ENCODE results near the gene STUM.

STUM gene

GRCh38 chr1:226532553-226532952 is 16.0 kb upstream of the STUM start:
- Histone ChIP-seq H3K27me3 (replicated peaks; ENCODE audit: control insufficient read depth, insufficient read depth, low read length, poor library complexity, severe bottlenecking) (no peaks in the 10 kb centered on the region), H3K36me3 (ENCODE audit: control insufficient read depth, insufficient read depth, low read length) (no peaks in the 10 kb centered on the region), H3K4me3 (ENCODE audit: insufficient read depth, low read depth, low read length, poor library complexity, severe bottlenecking) (no peak overlapping the region), H3K9me3 (ENCODE audit: control insufficient read depth, low read length) (no peaks in the 10 kb centered on the region), H3K27ac (ENCODE audit: insufficient read depth, low read length, poor library complexity, severe bottlenecking) (no peak overlapping the region), H3K4me1 (ENCODE audit: control insufficient read depth, insufficient read depth, low read length, poor library complexity, severe bottlenecking) (no peaks in the 10 kb centered on the region)
- no peak for DNase-seq

- Histone ChIP-seq H3K4me3 (ENCODE audit: insufficient read depth, low read depth, low read length, poor library complexity, severe bottlenecking) (no peak overlapping the region), H3K9me3 (ENCODE audit: control insufficient read depth, low read length) (no peaks in the 10 kb centered on the region), H3K27me3 (replicated peaks; ENCODE audit: control insufficient read depth, insufficient read depth, low read length, poor library complexity, severe bottlenecking) (no peaks in the 10 kb centered on the region), H3K27ac (ENCODE audit: insufficient read depth, low read length, poor library complexity, severe bottlenecking) (no peak overlapping the region), H3K4me1 (ENCODE audit: control insufficient read depth, insufficient read depth, low read length, poor library complexity, severe bottlenecking) (no peaks in the 10 kb centered on the region), H3K36me3 (ENCODE audit: control insufficient read depth, insufficient read depth, low read length) (no peaks in the 10 kb centered on the region)
- no peak for DNase-seq
Measured at GRCh38 chr1:226533220-226533619, 15.3 kb upstream of the STUM start.

- Histone ChIP-seq H3K36me3 (ENCODE audit: control insufficient read depth, insufficient read depth, low read length) (no peaks in the 10 kb centered on the region), H3K27me3 (replicated peaks; ENCODE audit: control insufficient read depth, insufficient read depth, low read length, poor library complexity, severe bottlenecking) (no peaks in the 10 kb centered on the region), H3K4me1 (ENCODE audit: control insufficient read depth, insufficient read depth, low read length, poor library complexity, severe bottlenecking) (no peaks in the 10 kb centered on the region), H3K9me3 (ENCODE audit: control insufficient read depth, low read length) (no peaks in the 10 kb centered on the region), H3K4me3 (ENCODE audit: insufficient read depth, low read depth, low read length, poor library complexity, severe bottlenecking) (no peak overlapping the region), H3K27ac (ENCODE audit: insufficient read depth, low read length, poor library complexity, severe bottlenecking) (no peak overlapping the region)
- DNase-seq, result no peak
Measured at GRCh38 chr1:226534098-226534497, 14.5 kb upstream of the STUM start.

GRCh38 chr1:226534645-226535044 is 13.9 kb upstream of the STUM start:
- H3K4me1 ChIP-seq (ENCODE audit: control insufficient read depth, insufficient read depth, low read length, poor library complexity, severe bottlenecking), result no peaks in the 10 kb centered on the region
- H3K4me3 ChIP-seq (ENCODE audit: insufficient read depth, low read depth, low read length, poor library complexity, severe bottlenecking), result no peak overlapping the region
- no peaks in the 10 kb centered on the region for H3K27me3 ChIP-seq (replicated peaks; ENCODE audit: control insufficient read depth, insufficient read depth, low read length, poor library complexity, severe bottlenecking)
- DNase-seq, result no peak
- no peaks in the 10 kb centered on the region for H3K9me3 ChIP-seq (ENCODE audit: control insufficient read depth, low read length)
- no peaks in the 10 kb centered on the region for H3K36me3 ChIP-seq (ENCODE audit: control insufficient read depth, insufficient read depth, low read length)
- no peak overlapping the region for H3K27ac ChIP-seq (ENCODE audit: insufficient read depth, low read length, poor library complexity, severe bottlenecking)

- no peak overlapping the region for H3K4me3 ChIP-seq (ENCODE audit: insufficient read depth, low read depth, low read length, poor library complexity, severe bottlenecking)
- H3K9me3 ChIP-seq (ENCODE audit: control insufficient read depth, low read length), result no peaks in the 10 kb centered on the region
- no peaks in the 10 kb centered on the region for H3K36me3 ChIP-seq (ENCODE audit: control insufficient read depth, insufficient read depth, low read length)
- no peaks in the 10 kb centered on the region for H3K27me3 ChIP-seq (replicated peaks; ENCODE audit: control insufficient read depth, insufficient read depth, low read length, poor library complexity, severe bottlenecking)
- DNase-seq, result no peak
- no peaks in the 10 kb centered on the region for H3K4me1 ChIP-seq (ENCODE audit: control insufficient read depth, insufficient read depth, low read length, poor library complexity, severe bottlenecking)
- no peak overlapping the region for H3K27ac ChIP-seq (ENCODE audit: insufficient read depth, low read length, poor library complexity, severe bottlenecking)
Measured at GRCh38 chr1:226535666-226536065, 12.9 kb upstream of the STUM start.

- H3K27me3 ChIP-seq (replicated peaks; ENCODE audit: control insufficient read depth, insufficient read depth, low read length, poor library complexity, severe bottlenecking), result no peaks in the 10 kb centered on the region
- H3K4me1 ChIP-seq (ENCODE audit: control insufficient read depth, insufficient read depth, low read length, poor library complexity, severe bottlenecking), result no peaks in the 10 kb centered on the region
- H3K27ac ChIP-seq (ENCODE audit: insufficient read depth, low read length, poor library complexity, severe bottlenecking), result no peak overlapping the region
- no peak for DNase-seq
- no peak overlapping the region for H3K4me3 ChIP-seq (ENCODE audit: insufficient read depth, low read depth, low read length, poor library complexity, severe bottlenecking)
- H3K9me3 ChIP-seq (ENCODE audit: control insufficient read depth, low read length), result no peaks in the 10 kb centered on the region
- H3K36me3 ChIP-seq (ENCODE audit: control insufficient read depth, insufficient read depth, low read length), result no peaks in the 10 kb centered on the region
Measured at GRCh38 chr1:226541231-226541630, 7.3 kb upstream of the STUM start.

GRCh38 chr1:226541631-226542622 is 6.6 kb upstream of the STUM start:
- H3K36me3 ChIP-seq (ENCODE audit: control insufficient read depth, insufficient read depth, low read length), result no peaks in the 10 kb centered on the region
- no peaks in the 10 kb centered on the region for H3K9me3 ChIP-seq (ENCODE audit: control insufficient read depth, low read length)
- H3K4me1 ChIP-seq (ENCODE audit: control insufficient read depth, insufficient read depth, low read length, poor library complexity, severe bottlenecking), result no peaks in the 10 kb centered on the region
- DNase-seq, result no peak
- no peak overlapping the region for H3K4me3 ChIP-seq (ENCODE audit: insufficient read depth, low read depth, low read length, poor library complexity, severe bottlenecking)
- H3K27ac ChIP-seq (ENCODE audit: insufficient read depth, low read length, poor library complexity, severe bottlenecking), result no peak overlapping the region
- no peaks in the 10 kb centered on the region for H3K27me3 ChIP-seq (replicated peaks; ENCODE audit: control insufficient read depth, insufficient read depth, low read length, poor library complexity, severe bottlenecking)

GRCh38 chr1:226542623-226543103 is 5.9 kb upstream of the STUM start:
- Histone ChIP-seq H3K36me3 (ENCODE audit: control insufficient read depth, insufficient read depth, low read length) (no peaks in the 10 kb centered on the region), H3K4me3 (ENCODE audit: insufficient read depth, low read depth, low read length, poor library complexity, severe bottlenecking) (no peak overlapping the region), H3K27me3 (replicated peaks; ENCODE audit: control insufficient read depth, insufficient read depth, low read length, poor library complexity, severe bottlenecking) (peaks cover 5% of the 10 kb centered on the region), H3K4me1 (ENCODE audit: control insufficient read depth, insufficient read depth, low read length, poor library complexity, severe bottlenecking) (peaks cover 3% of the 10 kb centered on the region), H3K27ac (ENCODE audit: insufficient read depth, low read length, poor library complexity, severe bottlenecking) (no peak overlapping the region), H3K9me3 (ENCODE audit: control insufficient read depth, low read length) (no peaks in the 10 kb centered on the region)
- DNase-seq, result no peak

GRCh38 chr1:226545836-226546596 is 2.5 kb upstream of the STUM start:
- DNase-seq, result no peak
- no peak overlapping the region for H3K27ac ChIP-seq (ENCODE audit: insufficient read depth, low read length, poor library complexity, severe bottlenecking)
- peaks cover 22% of the 10 kb centered on the region for H3K4me1 ChIP-seq (ENCODE audit: control insufficient read depth, insufficient read depth, low read length, poor library complexity, severe bottlenecking)
- H3K4me3 ChIP-seq (ENCODE audit: insufficient read depth, low read depth, low read length, poor library complexity, severe bottlenecking), result no peak overlapping the region
- no peaks in the 10 kb centered on the region for H3K36me3 ChIP-seq (ENCODE audit: control insufficient read depth, insufficient read depth, low read length)
- H3K27me3 ChIP-seq (replicated peaks; ENCODE audit: control insufficient read depth, insufficient read depth, low read length, poor library complexity, severe bottlenecking), result peaks cover 33% of the 10 kb centered on the region
- no peaks in the 10 kb centered on the region for H3K9me3 ChIP-seq (ENCODE audit: control insufficient read depth, low read length)

GRCh38 chr1:226546926-226547325 is 1.6 kb upstream of the STUM start:
- H3K9me3 ChIP-seq (ENCODE audit: control insufficient read depth, low read length), result no peaks in the 10 kb centered on the region
- H3K4me1 ChIP-seq (ENCODE audit: control insufficient read depth, insufficient read depth, low read length, poor library complexity, severe bottlenecking), result peaks cover 22% of the 10 kb centered on the region
- DNase-seq, result no peak
- H3K4me3 ChIP-seq (ENCODE audit: insufficient read depth, low read depth, low read length, poor library complexity, severe bottlenecking), result no peak overlapping the region
- H3K27ac ChIP-seq (ENCODE audit: insufficient read depth, low read length, poor library complexity, severe bottlenecking), result no peak overlapping the region
- no peaks in the 10 kb centered on the region for H3K36me3 ChIP-seq (ENCODE audit: control insufficient read depth, insufficient read depth, low read length)
- H3K27me3 ChIP-seq (replicated peaks; ENCODE audit: control insufficient read depth, insufficient read depth, low read length, poor library complexity, severe bottlenecking), result peaks cover 33% of the 10 kb centered on the region
